ENCODE data around the gene CNTN1. TPM values are rescaled to one million over a fixed set of nuclear protein-coding genes. Genes with fewer than 3 reads are reported as not detected.

The CNTN1 gene
- total and polyA plus RNA-seq, 10 of the 15 experiments (the other 5 are each of a cell fraction or from before 2014, with no cell fraction given) = 0.06 to 0.14 TPM; not detected in 8

GRCh38 chr12:40921563-40922163 lies 229.4 kb downstream of the CNTN1 start:
- Histone ChIP-seq H3K4me2 (ENCODE audit: control insufficient read depth, insufficient read depth) (no peak overlapping the region), H3K4me1 (ENCODE audit: control insufficient read depth, insufficient read depth, low read length) (no peaks in the 10 kb centered on the region), H3K9ac (ENCODE audit: control insufficient read depth, insufficient read depth, low read length) (no peak overlapping the region), H3K79me2 (ENCODE audit: control insufficient read depth, insufficient read depth, low read length) (no peaks in the 10 kb centered on the region), H3K27me3 (replicated peaks in 1 of 2; ENCODE audit: control insufficient read depth in 2 of 2, insufficient read depth in 2 of 2, low read length in 1 of 2) (no peaks in the 10 kb centered on the region), H4K20me1 (ENCODE audit: control insufficient read depth, insufficient read depth) (no peaks in the 10 kb centered on the region), H3K27ac (ENCODE audit: control insufficient read depth, insufficient read depth) (no peak overlapping the region), H3K4me3 (no peak overlapping the region), H3K9me3 (replicated peaks; ENCODE audit: control insufficient read depth, insufficient read depth, low read length) (no peaks in the 10 kb centered on the region), H2AFZ (ENCODE audit: control insufficient read depth, low read depth, low read length) (no peak overlapping the region), H3K36me3 (ENCODE audit: control insufficient read depth in 2 of 2, insufficient read depth in 2 of 2, low read length in 1 of 2) (no peaks in the 10 kb centered on the region)
- WGBS (ENCODE audit: insufficient coverage, insufficient replicate concordance, low lambda C conversion rate, missing lambda C conversion rate) = 3% methylated on average over 2 of the region's 2 CpGs
- in situ Hi-C loops (cut with MboI) = loop anchor here (5.0 to 10.0 kb wide), 2 partner anchors 299 to 597 kb away; no protein-coding TSS in a partner anchor
- ChIA-PET CTCF (interaction anchor here (0.9 to 1.6 kb wide), 4 partner anchors 24 to 476 kb away, joined by 3 to 9 read pairs (median 3); no protein-coding TSS in a partner anchor), RAD21 (ENCODE audit: unreplicated experiment) (no interaction called here), POLR2A (no interaction called here), SMC1A (ENCODE audit: uncharacterized antibody, unreplicated experiment) (interaction anchor here (0.8 to 1.3 kb wide), 2 partner anchors 300 to 301 kb away, joined by 5 to 10 read pairs; no protein-coding TSS in a partner anchor)
- TF ChIP-seq CEBPZ (IDR thresholded peaks at IDR 0.05; ENCODE audit: low read depth, low read length) (no peak), SMC3 (IDR thresholded peaks at IDR 0.05; ENCODE audit: borderline replicate concordance, low read length) (peak; percentile 52; the same call in 1 of the 2 replicates), BHLHE40 (IDR thresholded peaks at IDR 0.05; ENCODE audit: borderline replicate concordance in 1 of 2, low read depth in 2 of 2, low read length in 1 of 2) (no peak), RAD21 (IDR thresholded peaks at IDR 0.05; ENCODE audit: insufficient read depth, low read depth, low read length) (peak; percentile 73), CTCF (IDR thresholded peaks at IDR 0.05 in 2 of 3, conservative IDR thresholded peaks at IDR 0.05 in 1 of 3; ENCODE audit: control insufficient read depth in 2 of 3, extremely low read depth in 1 of 3, insufficient read depth in 1 of 3, low read depth in 3 of 3, low read length in 3 of 3) (peak; percentile 34 to 60 (median 53); a peak in 5 of 6 replicates)
- ATAC-seq (peak; percentile 49; the same call in 2 of the 3 replicates), DNase-seq (ENCODE audit: low read depth, low spot score) (no peak), FAIRE-seq (peak; percentile 96)
- BruUV-seq (replicated peaks) = no TSS peak
- intact Hi-C loops (cut with micrococcal nuclease; ENCODE audit: unreplicated experiment) = loop anchor here (1.0 to 5.0 kb wide), 3 partner anchors 299 to 584 kb away; no protein-coding TSS in a partner anchor
